HG02678 (cell line): ENCODE measurements around the gene ACOXL.

Experiments
- ATAC-seq: cut with Tn5 transposase; IDR thresholded peaks from one replicate; pipeline ENCODE4 v1.9.1; 2021; ENCODE audit warnings: mild to moderate bottlenecking, moderate library complexity; ENCODE audit not compliant: unreplicated experiment

Gene ACOXL

GRCh38 chr2:111148225-111148873, 416.0 kb downstream of the ACOXL start:
- no peak for ATAC-seq

- ATAC-seq: no peak
Measured at GRCh38 chr2:111148925-111149324, 416.6 kb downstream of the ACOXL start.

- ATAC-seq: no peak
Measured at GRCh38 chr2:111149882-111150455, 417.6 kb downstream of the ACOXL start.

GRCh38 chr2:111154758-111155157, 422.4 kb downstream of the ACOXL start:
- ATAC-seq: no peak

- no peak for ATAC-seq
Measured at GRCh38 chr2:111155610-111156009, 423.2 kb downstream of the ACOXL start.

DNA sequence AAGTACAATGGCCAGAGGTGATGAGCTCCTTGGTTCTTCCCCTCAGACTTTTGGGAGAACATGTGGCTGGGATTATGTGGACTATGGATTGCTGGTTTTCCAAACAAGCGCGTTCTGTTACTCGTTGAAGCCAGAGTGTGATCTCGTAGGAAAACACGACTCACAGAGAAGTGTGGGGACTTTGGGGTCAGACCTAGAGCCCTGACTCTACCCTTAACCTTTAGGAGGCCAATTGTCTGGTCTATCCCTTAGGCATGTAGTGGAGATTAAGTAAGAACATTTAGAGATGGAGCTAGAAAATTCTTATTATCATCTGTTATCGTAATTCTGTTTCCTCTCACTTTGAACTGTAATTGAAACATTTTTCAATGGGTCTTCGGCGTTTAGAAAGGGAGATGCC, 424.2 kb downstream of the ACOXL start:
- no peak for ATAC-seq

DNA sequence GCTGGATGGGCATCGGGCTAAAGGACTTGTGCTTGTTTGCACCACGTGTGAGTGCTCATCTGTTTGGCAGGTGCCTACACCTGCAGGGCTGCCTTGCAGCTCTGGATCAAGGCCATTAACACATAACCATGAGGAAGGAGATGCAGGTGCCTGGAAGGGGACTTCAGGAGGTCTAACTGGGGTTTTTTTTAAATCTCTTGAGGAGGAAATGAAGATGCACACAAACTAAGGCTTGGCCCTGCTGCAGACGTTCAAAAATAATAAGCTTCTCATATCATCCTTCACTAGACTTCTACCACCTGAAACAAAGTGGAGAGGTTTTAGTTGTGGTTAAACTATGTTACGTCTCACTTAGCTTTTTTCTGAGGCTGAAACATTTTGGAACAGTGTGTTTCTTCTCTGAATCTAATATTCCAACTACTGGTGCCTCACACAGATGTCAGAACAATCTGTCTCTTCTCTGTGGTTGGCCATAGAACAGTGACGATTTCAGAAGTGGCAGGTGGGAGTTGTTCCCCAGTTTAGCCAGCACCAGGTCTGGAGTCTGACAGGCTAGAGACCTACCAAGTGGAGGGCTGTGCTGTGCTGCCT, 424.8 kb downstream of the ACOXL start:
- peak; percentile 66 for ATAC-seq

DNA sequence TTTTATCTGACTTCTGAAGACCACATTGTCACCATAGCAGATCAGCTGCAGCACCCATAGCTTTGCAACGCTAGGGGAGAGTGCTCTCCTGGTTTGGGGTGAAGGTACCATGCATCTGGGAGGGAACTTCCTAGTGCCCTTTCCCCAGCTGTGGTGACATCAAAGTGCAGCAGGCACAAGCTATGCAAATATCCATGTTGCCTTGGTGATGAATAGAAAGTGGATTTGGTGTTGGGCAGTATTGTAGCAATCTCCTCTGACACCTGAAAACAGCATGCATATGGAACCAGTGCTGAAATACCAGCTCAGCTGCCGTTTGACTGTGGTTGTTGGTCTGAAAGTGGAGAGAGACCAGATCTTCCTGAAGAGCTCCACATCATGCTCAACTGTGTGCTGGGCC, 425.4 kb downstream of the ACOXL start:
- ATAC-seq: peak; percentile 59

DNA sequence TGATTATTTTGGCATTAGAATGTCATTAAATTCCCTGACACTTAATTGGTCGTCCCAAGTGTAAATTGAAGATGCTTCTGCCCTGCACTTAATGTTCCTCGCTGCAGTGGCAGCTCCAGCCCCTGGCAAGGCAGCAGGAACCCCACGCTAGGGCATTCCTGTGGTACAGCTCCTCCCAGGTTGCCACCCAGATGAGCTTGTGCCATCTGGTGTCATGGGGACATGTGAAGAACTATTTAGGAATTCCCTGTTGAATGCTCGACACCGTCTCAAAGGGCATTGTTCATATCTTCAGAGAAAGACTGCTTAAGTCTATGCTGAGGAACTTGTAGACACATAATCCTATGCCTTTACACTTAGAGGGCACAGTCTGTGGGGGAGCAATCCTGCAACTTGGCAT, 427.3 kb downstream of the ACOXL start:
- no peak for ATAC-seq

DNA sequence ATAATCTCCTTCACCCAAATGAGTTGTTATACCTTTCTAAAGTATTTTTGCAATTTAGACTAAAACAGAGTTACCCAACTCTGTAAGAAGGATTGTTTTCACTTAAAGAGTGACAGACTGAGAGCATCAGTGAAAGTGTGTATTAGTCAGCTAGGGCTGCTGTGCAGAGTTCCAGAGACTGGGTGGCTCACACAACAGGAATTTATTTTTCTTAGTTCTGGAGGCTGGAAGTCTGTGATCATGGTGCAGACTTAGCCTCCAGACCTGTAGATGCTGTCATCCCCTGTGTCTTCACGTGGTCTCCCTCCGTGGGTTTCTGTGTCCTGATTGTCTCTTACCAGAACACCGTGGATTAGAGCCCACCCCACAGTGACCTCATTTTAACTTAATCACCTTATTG, 428.4 kb downstream of the ACOXL start:
- no peak for ATAC-seq

DNA sequence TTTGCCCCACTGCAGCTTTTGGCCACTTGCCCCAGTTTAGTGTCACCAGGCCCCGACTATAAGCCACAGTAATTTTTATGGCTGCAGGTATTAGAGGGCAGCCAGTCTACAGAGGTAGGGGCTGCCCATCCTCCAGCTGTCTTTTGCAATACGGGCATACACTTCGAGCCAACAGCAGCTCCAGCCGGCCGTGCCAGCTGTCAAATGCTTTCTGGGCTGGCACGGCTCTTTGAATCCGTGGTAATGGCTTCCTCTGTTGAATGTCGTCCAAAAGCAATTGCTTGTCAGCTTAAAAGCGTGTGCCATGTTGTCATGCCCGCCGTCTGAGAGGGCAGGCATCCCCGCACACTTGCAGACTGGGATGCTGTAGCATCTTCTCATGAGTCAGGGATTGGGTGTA, 429.6 kb downstream of the ACOXL start:
- ATAC-seq: no peak

DNA sequence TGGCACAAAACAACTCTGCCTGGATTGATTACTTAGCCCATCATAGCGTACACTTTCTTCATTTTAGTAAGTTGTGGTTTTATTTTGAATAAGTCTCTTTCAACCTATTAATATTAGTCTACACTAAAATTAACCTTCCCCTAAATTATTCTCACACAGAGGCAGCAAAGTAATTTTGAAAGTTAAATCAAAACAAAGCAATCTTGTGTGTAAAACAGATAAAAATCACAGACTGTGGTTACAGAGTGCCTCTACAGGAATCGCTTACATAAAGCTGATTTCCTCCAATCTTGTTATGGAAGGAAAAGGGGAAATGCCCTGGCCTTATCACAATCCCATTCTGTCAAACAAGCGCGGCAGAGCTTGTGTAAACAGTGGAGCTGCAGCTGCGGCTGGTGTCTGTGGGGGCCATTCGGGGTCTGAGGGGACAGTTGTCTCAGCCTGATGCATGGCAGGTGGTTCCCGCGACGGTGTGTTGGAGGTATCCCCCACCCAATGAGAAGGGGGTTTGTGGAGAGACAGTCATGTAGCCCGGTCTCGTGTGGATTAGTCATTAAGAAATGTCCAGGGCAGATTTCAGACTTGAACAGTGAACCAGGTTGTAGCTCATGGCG, 430.5 kb downstream of the ACOXL start:
- no peak for ATAC-seq

DNA sequence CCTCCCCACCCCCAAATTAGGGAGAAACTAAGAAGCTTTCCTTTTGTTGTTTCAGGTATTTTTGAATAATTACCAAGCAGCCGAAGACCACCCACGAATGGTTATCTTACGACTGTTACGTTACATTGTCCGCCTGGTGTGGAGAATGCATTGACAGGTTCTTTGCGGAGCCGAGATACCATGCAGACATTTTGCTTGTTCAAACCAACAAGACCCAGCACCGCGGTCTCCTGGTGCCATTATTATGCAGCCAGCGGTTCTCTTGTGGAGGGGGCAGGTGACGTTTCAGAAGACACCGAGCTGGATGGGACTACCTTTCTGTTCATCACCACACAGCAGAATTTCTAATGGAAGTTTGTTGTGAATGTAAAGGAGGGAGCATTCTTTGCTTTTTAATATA, 431.7 kb downstream of the ACOXL start:
- ATAC-seq: no peak

DNA sequence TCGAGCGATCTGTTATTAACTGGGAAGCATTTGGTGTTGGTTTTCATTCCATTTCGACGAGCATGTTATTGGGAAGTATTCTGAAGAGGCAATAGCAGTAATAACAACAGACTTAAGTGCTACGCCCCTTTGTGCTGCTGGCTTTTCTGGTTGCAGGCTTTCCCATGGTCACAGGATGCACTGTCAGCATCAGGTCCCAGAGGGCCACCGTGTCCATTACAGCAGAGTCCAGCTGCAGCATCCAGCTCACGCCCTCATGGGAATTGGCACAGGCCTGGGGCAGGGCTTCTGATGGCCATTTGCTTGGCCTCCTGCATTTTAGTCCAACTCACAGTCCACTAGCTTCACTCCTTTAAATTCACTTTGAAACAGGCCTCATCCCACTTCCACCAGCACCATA, 432.7 kb downstream of the ACOXL start:
- no peak for ATAC-seq

- no peak for ATAC-seq
Measured at GRCh38 chr2:111166115-111166514, 433.7 kb downstream of the ACOXL start.

- ATAC-seq: no peak
Measured at GRCh38 chr2:111167076-111167862, 434.9 kb downstream of the ACOXL start.

DNA sequence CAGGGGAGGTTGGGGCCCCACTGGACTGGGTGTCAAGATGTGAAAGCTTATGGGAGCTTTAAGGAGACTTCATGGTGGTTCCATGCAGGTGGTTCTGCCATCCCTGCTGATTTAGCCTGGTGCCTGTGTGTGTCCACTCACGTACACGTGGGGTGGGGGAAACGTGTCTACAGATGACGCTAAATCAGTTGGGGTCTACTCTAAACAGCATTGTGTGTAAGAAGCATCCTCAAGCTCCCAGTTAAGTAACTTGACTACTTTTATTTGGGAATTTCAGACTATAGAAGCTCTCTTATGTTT, 435.4 kb downstream of the ACOXL start:
- ATAC-seq: no peak
